Esophagus squamous epithelium (tissue), 4 donors: ENCODE measurements around the gene TMCC2.

Experiments used
- POLR2A ChIP-seq, 4 donors: fragments of 450-650 bp; IDR thresholded peaks; one replicate each; pipeline ENCODE4 v1.6.1; 2017; ENCODE audit warnings: antibody characterized with exemption in 4 of 4, mild to moderate bottlenecking in 4 of 4, moderate library complexity in 3 of 4
- TF ChIP-seq, protein P1 (sequence below), 6 experiments: fragments of 450-650 bp in 4 of 6; fragments of 200-600 bp in 2 of 6; sonication (generic) in 2 of 6; IDR thresholded peaks; one replicate each; pipeline ENCODE4 v1.5.1; 2016 to 2019; ENCODE audit warnings: antibody characterized with exemption in 6 of 6, mild to moderate bottlenecking in 4 of 6, moderate library complexity in 4 of 6

DNA sequence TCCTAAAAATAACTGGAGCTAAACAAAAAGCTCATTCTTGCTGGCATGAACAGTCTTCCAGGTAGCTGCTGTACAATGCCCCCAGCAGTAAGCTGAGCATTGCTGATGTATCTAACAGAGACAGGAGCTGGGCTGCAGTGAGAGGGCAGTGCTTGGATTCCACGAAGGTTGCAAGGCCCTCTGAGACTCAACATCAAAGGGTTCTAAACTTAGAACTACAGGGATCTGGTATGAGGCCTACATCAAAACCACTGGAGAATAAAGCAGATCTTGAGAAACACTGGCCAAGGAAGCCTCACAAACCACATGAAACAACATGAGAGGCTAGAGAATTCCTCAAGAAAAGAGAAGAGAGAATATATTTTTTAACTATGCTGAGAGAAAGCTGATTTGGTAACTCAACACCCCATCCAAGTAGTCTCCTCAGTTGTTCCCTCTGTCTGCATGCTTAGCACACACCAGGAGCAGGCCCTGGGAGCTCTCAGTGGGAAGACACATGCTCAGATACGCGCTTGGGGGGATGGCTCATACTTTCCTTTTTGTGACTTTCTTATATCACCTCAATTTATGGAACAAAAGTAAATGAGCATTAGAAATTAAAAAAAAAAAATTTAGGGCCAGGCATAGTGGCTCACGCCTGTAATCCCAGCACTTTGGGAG is 43.9 kb upstream of the TMCC2 start:
- TF ChIP-seq POLR2A (IDR thresholded peaks at IDR 0.05) = no peak
- TF ChIP-seq, protein P1, sequence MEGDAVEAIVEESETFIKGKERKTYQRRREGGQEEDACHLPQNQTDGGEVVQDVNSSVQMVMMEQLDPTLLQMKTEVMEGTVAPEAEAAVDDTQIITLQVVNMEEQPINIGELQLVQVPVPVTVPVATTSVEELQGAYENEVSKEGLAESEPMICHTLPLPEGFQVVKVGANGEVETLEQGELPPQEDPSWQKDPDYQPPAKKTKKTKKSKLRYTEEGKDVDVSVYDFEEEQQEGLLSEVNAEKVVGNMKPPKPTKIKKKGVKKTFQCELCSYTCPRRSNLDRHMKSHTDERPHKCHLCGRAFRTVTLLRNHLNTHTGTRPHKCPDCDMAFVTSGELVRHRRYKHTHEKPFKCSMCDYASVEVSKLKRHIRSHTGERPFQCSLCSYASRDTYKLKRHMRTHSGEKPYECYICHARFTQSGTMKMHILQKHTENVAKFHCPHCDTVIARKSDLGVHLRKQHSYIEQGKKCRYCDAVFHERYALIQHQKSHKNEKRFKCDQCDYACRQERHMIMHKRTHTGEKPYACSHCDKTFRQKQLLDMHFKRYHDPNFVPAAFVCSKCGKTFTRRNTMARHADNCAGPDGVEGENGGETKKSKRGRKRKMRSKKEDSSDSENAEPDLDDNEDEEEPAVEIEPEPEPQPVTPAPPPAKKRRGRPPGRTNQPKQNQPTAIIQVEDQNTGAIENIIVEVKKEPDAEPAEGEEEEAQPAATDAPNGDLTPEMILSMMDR (IDR thresholded peaks at IDR 0.05) = no peak
